Measurements from ENCODE around the gene CACNA1C.

CACNA1C gene

DNA sequence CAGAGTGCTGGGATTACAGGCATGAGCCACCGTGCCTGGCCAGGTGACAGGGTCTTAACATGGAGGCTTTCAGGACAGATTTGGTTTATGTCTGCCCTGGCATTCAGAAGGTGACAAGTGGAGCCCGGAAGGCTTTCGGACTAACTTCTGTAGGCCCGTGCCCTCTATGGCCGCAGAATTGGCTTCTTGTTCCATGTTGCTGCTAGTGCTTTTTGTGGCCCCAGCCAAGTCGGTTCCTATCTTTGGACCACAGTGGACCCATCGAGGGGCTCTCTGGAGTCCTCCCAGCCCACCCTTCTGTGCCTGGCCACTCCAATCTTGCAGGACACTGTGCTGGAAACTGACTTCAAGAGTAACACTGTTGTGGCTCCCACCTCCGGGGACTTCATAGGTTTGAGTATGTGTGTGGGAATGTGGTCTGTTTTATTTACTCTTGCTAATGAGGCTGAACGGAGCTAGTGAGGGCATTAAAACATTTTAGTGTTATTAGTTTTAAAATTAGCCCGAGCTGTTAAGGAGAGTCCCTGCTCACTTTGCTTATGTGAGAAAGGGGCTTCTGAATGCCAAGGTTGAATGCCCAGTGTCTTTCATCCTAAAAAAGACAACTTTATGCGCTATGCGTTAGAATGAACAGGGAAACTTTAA lies 245.9 kb downstream of the CACNA1C start:
- DNase-seq (ENCODE audit: low spot score), result no peak

DNA sequence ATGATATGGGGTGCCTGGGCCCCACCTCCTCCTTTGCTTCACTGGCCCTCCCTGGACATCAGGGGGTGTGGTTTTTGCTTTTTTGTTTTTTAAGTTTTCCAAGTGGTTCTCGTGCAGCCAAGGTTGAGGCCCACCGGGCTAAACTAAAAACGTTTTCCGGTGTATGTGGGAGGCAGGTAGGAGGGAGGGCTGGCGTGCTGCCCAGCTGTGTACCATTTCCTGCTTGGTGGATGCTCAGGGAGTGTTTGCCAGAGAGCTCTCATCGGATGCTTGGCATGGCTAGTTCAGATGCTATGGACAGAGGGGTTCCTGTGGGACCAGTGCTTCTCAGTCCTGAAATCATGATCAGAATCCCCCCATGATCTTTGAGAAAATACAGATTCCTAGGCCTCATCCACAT lies 246.4 kb downstream of the CACNA1C start:
- no peak for DNase-seq (ENCODE audit: low spot score)

DNA sequence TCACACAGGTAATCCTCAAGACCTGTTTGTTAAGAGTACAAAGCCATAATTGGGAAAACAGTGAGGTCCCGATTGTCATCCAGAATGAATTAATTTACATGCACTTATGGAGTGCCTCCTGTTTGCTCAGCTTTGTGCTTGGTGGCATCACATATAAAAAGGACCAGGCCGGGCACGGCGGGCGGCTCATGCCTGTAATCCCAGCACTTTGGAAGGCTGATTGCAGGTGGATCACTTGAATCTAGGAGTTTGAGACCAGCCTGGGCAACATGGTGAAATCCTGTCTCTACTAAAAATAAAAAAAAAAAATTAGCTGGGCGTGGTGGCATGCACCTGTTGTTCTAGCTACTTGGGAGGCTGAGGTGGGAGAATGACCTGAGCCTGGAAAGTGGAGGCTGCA lies 247.4 kb downstream of the CACNA1C start:
- DNase-seq (ENCODE audit: low spot score), result no peak

DNA sequence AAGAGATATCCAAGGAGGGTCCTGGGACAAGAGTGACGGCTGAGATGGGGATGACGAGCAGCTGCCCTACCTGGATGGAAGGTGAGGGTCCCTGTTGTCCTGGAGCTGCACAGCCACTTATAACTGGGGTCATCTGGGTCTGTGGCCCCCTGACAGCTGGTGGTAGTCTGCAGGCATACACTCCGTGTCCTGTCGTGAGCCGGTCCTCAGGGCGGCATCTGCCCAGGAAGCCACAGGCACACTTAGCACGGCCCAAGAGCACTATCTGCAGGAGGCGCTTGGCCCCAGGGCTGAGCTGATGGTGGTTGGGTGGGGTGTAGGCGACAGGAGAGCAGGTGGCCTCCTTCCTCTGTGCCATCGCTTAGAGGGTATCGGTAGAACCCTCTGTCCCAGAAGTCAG lies 248.1 kb downstream of the CACNA1C start:
- DNase-seq (ENCODE audit: low spot score), result no peak

DNA sequence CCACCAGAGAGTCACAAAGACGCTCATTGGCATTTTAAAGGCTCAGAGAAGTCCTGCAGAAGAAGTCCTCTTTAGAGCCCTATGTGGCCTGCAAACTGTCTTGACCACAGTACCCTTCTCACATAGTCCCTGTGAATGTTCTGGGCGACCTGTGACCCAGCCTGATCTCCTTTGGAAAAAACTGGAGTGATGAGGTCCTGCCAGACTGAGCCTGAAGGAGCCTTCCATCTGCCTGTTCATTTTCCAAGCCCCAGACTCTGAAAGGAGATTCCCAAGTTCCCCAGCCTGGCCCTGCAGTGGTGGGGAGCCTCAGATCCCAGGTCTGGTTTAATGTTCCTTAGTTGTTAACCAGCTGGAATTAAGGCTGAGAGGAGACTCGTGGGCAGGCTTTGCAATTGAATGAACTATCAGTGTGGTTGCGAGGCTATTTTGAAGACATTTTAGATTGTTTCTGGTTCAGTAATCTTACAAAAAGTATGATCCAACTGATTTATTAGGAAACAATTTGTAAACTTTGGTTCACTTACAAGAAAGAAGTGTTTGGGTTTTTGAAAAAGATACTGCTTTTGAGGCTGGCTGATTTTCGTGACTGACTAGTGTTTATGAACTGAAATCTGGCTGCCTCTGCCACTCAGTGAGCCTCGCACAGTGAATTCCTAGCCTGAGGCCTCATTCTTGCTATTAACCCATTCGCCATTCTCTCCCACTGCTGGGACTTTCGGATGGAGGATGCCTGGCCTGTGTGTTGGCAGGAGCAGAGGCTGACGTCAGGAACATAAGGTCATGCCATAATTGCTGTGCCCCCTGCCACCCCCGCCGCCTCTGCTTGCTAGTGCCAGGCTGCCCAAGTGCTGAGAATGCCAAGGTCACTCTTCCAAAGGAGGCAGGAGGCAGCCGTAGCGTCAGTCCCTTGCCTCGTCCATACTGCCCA lies 249.0 kb downstream of the CACNA1C start:
- no peak for DNase-seq (ENCODE audit: low spot score)

DNA sequence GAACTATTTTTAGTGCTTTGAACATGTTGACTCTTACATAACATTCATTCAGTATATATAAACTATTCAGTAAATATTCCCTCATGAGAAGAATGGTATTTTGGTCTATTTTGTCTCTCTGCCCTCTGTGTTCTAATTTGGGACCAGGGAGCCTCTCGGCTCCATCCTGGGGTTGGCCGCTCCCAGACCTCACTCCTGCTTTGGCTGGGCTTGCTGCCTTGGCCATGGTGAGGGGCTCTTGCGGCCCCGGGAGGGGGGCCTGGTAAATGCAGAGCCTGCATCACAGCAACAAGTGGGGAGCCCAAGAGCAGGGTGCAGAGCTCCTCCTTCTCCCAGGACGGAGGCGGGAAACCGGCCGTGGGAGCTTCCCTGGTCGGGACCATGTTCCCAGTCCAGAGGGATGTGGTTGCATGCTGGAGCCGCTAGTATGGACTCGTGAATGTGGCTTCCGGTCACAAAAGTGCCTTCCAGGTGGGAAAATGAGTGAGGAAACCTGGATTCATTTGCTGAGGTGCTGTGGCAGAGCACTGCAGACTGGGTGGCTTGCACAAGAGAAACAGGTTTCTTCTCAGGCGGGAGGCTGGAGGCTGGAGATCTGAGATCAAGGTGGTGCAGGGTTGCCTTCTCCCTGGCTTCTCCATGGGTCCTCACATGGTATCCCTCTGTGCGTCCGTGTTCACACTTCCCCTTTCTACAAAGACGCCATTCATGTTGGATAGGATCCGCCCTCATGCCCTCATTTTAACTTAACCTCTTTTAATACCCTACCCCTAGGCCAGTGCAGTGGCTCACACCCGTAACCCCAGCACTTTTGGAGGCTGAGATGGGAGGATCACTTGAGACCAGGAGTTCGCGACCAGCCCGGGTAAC lies 250.2 kb downstream of the CACNA1C start:
- no peak for DNase-seq (ENCODE audit: low spot score)

DNA sequence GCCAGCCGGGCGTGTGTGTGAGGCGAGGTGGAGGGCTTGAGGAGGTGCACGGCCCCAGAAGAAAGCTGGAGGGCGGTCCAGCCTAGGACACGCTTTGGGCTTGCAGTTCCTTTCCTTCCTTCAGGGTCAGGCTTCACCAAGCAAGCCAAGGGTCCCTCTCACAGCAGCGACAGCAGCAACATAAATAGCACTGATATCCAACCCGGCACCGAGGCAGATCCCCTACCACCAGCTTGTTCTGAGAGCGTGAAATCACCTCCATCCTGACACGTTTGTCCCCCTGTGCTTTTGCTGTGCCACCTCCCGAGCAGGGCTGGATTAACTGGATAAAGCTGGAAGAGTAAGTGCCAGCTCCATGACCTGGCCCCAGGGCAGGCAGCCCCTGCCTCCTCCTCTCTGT lies 251.4 kb downstream of the CACNA1C start:
- DNase-seq (ENCODE audit: low spot score), result no peak

DNA sequence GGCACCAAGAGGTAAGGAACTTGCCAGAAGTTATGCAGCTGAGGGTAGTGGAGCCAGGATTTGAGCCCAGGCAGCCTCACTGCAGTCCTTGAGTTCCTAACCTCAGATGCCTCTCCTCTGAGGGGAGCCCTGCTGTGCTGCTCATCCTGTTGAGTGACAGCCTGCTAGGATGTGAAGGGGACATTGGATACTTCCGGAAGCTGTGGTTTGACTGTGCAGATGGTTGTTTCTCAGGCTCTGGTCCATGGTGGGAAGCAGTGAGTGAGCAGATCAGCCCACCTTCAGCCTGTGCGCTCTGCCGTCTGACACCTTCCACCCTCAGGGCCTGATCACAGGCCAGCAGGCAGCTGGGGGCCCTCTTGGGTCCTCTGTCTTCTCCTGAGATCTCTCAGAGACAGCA lies 253.2 kb downstream of the CACNA1C start:
- no peak for DNase-seq (ENCODE audit: low spot score)

DNA sequence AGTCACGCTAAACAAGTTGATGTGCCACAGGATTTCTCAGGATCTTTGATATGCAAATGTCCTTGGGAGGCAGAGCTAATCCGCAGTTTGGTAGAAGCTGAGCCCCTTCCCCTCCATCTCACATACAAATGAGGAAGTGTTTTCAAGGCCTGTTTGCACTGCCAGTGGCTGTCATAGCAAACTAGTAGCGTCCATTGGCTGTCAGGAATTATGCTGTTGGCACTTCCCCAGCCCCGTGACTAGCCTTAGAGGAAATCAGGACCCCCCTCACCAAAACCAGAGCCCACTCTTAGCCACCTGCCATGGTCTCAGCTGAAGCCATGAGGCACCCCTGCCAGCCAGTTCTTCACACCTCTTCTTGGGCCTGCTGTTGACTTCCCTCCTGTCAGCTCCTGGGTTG lies 253.9 kb downstream of the CACNA1C start:
- no peak for DNase-seq (ENCODE audit: low spot score)

DNA sequence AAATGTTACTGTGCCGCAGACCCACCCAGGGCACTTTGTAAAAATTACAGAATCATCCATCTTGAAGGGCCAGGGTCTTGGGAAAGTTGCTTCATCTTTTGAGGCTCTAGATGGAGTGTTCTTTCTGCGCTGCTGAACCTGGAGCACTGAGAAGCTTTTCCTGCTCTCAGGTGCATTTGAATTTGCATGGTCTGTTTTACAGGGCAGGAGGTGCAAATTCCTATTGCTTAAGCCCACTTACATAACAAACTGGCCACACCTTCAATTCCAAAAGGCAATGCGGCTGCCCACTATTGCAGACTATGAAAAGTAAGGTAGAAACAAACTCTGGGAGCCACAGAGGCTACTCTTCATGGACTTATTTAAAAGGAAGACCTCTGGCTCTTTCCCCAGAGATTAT lies 254.8 kb downstream of the CACNA1C start:
- DNase-seq (ENCODE audit: low spot score), result no peak

DNA sequence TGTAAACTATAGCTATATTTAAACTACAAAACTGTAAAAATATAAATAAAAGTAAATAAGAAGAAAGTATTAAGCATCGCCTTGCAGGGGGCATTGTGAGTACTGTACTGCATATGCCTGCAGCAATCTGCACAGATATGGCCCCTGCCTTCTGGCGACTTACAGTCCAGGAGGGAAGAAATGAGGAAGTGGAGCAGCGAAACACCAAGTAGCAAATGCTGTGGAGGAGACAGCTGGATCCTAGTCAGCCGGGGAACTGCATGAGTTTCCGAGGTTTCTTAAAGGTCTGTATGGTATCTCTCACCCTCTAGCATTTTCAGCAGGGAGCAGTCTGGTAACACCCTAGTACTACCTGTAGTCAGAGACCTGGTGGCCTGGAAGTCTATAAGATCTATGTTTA lies 256.9 kb downstream of the CACNA1C start:
- no peak for DNase-seq (ENCODE audit: low spot score)

DNA sequence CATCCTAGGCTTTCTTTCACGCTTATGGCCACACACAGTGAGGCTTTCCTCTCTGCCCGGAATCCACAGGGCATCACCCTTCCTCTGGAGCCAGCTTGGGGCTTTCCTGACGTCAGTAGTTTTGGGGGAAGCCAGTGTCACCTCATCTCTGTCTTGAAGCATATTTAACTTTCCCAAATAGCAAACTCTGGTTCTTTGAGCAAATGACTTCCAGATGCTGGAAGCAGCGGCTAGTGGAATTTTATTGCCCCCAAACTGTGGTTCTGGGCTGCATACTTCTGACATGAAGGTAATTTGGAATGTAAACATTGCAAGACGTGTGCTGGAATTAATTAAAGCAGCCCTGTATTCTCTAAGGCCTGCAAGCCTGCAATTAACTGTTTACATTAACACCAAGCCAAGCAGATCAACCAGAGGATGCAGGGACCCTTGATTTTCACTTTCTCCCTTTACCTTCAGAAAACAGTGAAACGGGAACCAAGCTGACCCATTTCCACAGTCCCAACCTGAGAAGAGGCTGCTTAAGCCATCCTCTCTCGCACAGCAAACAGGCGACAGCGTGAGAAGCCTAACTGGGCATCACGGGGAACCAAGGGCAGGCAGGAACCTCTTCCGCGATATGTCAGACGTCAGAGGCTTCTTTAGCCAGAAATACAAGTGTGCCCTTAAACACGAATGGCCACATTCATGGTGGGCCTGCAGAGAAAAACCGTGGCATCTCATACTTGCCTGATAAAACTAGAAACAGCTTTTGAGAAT lies 258.4 kb downstream of the CACNA1C start:
- DNase-seq (ENCODE audit: low spot score), result no peak

DNA sequence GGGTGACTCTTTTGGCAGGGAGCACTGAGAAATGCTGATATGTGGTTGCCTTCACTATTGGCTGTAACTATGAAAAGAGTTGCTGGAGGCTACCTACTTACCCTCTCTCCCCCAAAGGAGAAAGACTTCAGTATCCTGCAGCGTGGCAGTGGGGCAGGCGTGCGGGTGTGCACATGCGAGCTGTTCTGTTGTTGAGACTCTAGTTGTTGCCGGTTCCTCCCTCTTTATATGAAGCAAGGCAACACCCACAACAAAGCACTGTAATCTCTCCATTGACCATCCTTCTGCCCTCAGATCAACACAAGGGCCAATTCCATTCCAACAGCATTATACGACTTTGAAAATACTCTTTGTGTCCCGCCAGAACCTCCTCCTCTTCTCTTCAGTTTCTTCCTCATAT lies 259.4 kb downstream of the CACNA1C start:
- DNase-seq (ENCODE audit: low spot score), result no peak

DNA sequence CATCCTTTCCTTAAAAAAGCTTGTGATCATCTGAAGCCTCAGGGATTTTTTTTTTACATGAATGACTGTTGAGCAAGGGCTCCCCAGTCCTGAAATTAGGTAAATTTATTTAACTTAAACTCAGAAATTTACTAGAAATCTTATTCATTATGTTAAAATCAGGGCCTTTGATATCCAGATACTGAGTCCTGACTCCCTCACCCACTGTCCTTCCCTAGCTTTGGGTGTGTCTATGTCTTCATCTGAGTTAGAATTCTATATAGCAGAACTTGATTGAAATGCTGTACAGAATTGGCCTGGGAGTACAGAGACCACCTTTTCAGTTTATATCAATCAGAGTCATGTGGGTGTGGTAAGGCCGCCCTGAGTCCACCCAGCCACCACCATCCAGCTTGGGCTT lies 260.0 kb downstream of the CACNA1C start:
- DNase-seq (ENCODE audit: low spot score), result no peak

DNA sequence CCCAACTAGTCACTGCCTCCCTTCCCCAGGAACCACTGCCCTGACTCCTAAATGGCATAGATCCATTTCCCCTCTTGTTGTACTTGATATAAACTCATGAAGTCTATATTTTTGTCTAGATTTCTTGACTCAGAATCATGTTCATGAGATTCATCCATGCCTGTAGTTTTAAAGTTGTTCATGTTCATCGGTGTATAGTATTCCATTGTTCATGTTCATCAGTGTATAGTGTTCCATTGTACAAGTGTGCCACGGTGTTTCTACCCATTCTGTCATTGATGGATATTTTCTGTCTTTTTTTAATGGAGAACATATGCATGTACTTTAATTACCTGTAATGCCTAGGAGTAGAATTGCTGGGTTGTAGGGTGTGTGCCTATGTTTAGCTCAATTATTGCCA lies 261.7 kb downstream of the CACNA1C start:
- DNase-seq (ENCODE audit: low spot score), result no peak

DNA sequence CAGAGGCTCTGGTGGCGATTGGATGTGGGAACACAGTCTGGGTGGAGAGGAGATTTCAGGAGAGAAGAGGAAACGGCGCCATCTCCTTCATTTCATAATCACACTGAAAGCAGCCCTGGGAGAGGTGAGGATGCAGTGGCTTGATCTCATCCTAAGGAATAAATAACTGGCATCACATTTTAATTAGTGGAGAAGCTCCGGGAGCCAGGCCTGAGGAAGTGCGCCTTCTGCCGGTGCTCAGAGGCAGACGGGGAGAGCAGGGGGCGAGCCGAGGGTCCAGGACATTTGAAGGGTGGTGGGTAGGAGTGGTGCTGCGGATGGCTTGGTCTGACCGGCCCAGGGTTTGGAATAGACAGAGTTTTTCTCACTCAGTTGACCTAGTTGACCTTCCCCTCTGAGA lies 265.0 kb downstream of the CACNA1C start:
- DNase-seq (ENCODE audit: low spot score), result no peak

DNA sequence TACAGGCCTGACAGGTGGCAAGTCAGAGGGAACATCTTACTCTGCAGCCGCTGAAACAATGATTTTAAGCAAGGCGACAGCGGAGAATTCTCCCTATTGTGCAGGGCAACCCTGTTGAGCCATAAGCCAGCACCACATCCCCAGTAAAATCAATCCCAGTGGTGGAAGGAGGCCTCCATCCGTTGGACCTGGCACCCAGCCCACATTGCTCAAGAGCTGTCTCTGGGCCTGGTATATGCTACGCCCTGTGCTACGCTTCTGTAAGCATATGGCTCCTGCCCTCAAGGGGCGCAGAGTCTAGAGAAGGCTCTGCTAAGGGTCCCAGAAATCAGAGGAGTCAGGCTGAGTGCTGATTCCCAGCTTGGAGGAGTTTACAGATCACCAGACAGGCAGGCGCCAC lies 265.5 kb downstream of the CACNA1C start:
- no peak for DNase-seq (ENCODE audit: low spot score)

DNA sequence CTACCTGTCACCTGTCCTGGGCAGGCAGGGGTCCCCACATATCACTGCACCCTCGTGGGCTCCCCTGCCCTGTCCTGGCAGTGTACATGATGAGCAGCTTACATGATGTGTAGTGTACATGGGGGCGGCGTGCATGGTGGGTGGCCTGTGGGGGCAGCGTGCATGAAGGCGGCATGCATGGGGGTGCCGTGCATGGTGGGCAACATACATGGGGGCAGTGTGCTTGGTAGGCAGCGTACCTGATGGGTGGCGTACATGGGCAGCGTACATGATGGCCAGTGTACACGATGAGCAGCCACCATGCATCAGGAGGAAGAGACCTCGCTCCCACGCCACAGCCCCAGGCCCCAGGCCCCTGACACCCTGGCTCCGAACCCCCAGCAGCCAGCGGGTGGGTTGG lies 266.3 kb downstream of the CACNA1C start:
- DNase-seq (ENCODE audit: low spot score), result no peak

DNA sequence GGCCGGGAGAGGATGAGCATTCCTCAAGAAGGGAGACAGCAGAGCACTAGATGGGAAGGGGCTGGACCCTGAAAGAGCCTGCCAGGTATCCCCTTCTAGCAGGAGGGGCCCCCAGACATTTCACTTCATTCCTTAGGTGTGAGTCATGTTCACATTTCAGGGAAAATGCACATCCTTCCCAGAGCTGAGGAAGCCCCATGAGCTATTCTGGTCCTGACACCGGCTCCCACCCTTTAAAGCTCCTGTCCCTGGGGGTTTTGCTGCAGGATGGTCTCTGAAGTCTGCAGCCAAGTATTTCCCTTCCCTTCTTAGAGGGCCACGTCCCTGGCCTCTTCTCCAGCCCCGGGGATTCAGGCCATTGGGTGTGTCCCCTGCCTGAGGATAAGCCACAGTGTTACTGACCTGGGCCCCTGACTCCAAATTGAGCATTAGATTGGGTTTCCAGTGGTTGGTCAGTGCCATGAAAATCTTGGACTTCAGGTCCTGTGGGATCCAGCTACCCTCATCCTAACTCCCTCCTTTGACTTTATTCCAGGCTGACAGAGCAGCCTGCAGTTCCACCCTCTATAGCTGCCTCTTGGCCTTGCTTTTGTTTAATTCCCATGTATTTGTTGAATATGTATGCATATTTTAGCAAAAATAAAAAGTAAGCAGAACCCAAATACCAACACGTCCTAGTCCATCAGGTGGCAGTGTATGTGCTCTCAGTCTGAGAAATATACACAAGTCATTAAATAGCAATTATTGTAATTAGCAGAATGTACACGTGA lies 267.1 kb downstream of the CACNA1C start:
- DNase-seq (ENCODE audit: low spot score), result no peak

DNA sequence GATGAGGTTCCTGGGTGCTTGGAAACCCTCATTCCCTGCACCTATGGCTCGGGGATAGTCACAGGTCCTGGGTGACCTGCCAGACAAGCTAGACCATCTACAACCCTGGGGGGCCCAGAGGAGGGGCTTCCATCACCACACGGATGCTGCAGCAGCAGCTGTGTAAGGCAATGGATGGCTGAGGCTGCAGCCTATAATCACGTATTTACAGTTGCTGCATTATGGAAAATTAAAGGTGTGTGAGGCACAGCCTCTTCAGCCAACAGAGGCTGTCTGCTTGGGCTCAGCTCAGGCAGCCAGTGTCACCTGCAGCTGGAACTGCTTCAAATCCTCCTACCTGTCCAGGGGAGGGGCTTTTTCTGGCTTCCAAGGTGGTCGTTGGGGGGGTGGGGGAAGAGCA lies 268.1 kb downstream of the CACNA1C start:
- no peak for DNase-seq (ENCODE audit: low spot score)

DNA sequence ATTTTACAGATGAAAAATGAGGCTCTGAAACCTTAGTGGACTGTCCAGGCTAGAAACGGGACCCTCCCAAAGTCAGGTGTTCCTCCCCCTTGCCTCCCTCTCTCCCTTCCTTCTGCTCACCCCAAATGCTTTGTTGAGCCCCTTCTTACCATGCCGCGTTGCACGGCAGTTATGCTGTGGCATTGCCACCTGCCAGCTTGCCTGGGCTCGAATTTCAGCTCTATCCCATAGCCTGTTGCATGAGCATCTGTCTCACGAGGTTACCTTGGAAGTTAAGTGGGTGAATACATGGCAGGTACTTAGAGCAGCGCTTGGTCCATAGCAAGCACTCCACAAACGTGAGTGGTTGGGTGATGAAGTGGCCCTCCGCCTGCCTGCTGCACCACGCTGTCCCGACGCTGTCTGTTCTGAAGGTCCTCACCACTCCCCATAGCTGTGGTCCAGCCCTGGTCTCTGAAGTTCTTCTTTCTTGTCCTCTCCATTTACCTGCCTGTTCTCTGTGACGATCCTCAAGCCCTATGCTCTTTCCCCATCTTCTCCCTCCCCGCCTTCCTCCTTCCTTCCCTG lies 269.9 kb downstream of the CACNA1C start:
- DNase-seq (ENCODE audit: low spot score), result no peak
